HG03139 (cell line): Measurements from ENCODE around the gene PI4K2B.
A peak's percentile ranks its signal among the peaks of the same experiment; 100 is the strongest.
"Not testable (repeated sequence)": the region's sequence is repeated elsewhere in the genome, so short reads cannot be mapped to it uniquely, and the experiment has no call there.

Experiments
- ATAC-seq: cut with Tn5 transposase; IDR thresholded peaks from one replicate; pipeline ENCODE4 v1.9.1; 2021; ENCODE audit not compliant: unreplicated experiment

Gene PI4K2B

GRCh38 chr4:25302626-25303025 lies 68.8 kb downstream of the PI4K2B start:
- ATAC-seq = no peak

DNA sequence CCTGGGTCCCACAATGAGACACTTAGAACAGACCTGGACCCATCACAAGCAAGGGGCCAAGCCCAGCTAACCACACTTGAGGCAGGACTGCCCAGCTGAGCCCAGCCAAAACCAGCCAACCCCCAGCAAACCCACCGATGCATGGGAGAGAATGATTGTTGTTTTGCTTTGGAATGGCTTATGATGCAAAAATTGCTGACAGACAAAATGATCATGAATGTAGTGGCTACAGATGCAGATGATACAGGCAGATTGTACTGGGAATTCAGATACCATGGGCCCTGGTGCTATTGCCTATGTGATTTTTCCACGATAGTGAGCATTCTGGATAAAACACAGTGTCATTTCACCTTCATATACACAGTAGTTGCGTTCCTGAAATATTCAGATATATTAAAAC lies 69.7 kb downstream of the PI4K2B start:
- no peak for ATAC-seq

- no peak for ATAC-seq
These were observed 72.8 kb downstream of the PI4K2B start for GRCh38 chr4:25306518-25307057.

DNA sequence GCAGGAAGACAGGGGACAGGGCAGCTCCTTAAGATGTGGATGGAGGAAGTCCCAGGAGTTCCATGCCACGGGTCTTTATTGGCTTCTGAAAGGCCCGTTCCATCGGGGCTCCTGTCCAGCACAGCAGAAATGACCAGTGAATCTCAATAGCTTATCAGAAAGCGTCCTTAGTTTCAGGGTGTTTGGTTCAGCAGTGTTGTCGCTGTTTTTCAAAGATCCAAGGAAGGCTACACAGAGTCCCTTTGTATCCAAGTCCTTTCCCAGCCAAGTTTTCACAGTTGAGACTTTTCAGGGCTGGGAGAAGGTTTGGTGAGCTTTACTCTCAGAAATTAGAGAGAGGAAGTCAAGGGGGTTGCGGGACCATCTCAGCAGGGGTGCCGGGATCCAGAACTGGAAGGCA lies 73.8 kb downstream of the PI4K2B start:
- ATAC-seq = no peak

GRCh38 chr4:25308306-25308705 lies 74.5 kb downstream of the PI4K2B start:
- no peak for ATAC-seq

GRCh38 chr4:25308761-25309160 lies 74.9 kb downstream of the PI4K2B start:
- no peak for ATAC-seq

DNA sequence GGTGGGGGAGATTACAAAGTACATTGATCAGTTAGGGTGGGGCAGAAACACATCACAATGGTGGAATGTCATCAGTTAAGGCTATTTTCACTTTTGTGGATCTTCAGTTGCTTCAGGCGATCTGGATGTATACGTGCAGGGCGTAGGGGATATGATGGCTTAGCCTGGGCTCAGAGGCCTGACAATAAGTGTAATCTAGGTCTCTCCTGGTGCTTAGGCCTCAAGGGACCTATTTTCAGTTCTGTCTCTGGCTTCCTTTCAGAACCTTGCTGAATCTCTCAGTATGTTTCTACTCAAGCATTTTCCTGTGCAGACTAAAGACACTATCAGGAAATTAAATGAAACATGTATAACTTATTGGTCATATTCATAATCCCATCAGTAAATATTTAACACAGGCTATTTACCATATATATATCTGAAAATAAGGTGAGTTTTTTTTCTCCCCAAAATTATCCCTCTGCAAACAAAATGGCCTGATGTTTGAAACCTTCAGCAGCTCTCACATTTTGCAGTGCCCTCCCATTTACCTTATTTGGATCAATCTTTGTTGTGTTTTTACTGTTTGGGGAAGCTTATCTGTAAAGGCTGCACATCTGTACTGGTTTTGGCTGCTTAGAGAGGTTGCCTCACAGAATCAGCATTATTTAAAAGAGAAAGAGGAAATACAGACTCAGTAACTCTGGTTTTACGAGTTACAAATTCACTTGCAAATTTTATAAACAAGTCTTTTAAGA lies 76.4 kb downstream of the PI4K2B start:
- ATAC-seq = peak; percentile 40

DNA sequence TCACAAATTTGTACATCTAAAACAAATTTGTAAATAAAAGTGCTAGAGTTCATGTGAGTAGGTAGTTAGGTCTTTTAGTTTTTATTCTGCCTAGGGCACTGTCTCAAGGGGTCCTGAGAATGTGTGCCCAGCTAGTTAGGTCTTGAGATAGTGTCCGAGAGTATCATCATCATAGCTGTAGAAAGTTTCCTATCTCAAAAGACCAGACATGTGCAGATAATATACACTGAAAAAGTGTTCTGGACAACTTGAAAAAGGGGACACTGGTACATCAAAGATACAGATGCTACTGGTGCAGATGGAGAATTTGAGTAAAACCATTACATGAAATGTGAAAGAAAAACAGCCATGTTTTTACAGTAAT lies 77.0 kb downstream of the PI4K2B start:
- ATAC-seq = peak; percentile 22

DNA sequence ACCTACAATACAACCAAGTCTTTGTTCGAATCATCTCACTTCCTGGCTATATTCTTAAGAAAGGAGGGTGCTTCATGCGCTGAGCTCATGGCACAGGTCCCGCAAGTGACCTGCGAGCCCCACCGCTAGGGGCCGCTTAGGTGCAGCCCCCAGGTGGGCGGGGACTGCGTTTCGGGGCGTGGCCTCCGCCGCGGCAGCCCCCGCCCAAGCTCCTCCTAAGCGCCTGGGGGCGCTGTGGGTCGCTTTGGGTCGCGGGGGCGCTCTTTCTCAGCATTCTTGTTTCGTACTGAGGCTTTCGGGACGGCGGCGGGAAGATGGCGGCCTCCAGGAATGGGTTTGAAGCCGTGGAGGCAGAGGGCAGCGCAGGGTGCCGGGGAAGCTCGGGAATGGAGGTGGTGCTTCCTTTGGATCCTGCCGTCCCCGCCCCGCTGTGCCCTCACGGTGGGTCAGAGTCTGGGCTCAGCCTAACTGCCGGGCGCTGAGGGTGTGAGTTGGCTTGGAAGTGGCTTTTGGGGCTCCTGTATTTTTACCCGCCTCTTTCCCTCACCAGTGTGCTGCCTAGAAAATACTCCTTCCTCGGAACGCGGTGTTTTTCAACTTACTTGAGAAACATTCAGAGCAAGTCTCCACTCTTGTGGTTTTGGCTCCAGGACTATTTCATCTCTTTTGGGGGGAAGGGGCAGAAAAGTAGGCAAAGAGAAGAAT lies 78.8 kb downstream of the PI4K2B start, which contains the start of gene ZCCHC4:
Gene ZCCHC4, plus strand, starts transcription at position 279 of the 705 bp plus-strand sequence. Its CDS starts 36 bp downstream, at position 315.
- ATAC-seq = peak; percentile 83

GRCh38 chr4:25313201-25313895 lies 79.5 kb downstream of the PI4K2B start:
- ATAC-seq = no peak

DNA sequence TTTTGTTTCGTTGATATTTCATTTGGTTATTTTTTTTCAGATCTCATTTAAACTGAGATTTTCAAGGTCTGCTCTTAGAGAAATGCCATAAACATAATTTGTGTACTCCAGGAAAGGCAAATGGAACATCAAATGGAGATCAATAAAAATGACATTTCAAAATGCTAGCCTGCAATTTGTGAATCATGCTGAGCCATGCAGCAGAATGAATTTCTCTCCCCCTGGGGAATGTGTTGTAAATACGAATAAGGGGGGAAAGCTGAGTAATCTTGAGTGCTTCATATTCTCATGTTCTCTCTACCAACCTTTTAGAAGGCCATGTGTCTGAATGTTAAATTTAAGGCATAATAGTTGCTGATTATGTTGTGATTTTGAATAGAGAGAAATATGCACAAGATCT lies 86.5 kb downstream of the PI4K2B start:
- no peak for ATAC-seq

DNA sequence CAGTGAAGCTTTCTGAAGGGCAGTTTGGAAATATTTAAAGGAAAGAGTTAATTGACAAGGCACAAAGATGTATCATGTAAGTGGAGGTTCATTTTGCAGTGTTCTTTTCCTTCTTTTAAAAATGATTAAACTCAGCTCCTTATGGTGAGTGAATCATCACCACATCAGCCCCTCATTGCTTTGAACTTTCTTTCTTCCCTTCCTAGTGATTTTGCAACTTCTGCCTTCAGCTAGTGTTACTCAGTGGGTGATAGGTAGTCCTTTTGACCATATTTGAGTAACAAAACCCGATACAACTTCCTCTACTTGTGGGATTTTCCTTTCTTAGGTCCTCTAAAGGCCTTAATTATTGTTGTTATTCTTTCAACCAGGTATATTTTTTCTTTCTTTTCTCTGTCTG lies 86.9 kb downstream of the PI4K2B start:
- ATAC-seq = no peak

- ATAC-seq = no peak
These were observed 87.9 kb downstream of the PI4K2B start for GRCh38 chr4:25321703-25322102.

GRCh38 chr4:25328463-25328862 lies 94.6 kb downstream of the PI4K2B start:
- not testable (repeated sequence) for ATAC-seq
